ENCODE results near the gene RTL1.

DNA sequence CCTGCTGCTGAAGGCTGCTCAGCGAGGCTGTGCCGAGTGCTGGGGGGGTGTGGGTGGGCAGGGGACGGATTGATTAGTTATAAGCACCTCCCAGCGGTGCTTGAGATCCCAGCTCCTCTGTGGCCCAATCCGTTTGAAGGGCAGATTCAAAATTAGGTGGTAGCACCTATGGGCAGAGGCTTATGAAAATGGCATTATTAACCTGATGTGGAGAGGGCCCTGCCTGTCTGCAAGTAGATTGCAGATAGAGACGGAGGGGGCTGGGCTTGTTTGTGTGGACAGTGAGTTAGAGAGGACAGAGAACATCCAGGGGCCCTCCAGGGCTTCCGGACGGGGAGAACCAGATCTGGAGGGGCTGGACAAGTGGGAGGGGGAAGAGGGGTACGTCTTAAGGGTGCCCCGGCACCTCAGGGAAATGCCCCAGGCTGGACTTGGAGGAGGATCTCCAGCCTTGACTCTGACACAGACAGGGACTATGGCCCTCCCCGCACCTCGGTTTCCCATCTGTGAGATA lies at the start of gene RTL1:
- TF ChIP-seq, protein P1, sequence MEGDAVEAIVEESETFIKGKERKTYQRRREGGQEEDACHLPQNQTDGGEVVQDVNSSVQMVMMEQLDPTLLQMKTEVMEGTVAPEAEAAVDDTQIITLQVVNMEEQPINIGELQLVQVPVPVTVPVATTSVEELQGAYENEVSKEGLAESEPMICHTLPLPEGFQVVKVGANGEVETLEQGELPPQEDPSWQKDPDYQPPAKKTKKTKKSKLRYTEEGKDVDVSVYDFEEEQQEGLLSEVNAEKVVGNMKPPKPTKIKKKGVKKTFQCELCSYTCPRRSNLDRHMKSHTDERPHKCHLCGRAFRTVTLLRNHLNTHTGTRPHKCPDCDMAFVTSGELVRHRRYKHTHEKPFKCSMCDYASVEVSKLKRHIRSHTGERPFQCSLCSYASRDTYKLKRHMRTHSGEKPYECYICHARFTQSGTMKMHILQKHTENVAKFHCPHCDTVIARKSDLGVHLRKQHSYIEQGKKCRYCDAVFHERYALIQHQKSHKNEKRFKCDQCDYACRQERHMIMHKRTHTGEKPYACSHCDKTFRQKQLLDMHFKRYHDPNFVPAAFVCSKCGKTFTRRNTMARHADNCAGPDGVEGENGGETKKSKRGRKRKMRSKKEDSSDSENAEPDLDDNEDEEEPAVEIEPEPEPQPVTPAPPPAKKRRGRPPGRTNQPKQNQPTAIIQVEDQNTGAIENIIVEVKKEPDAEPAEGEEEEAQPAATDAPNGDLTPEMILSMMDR (IDR thresholded peaks at IDR 0.05): no peak
- TF ChIP-seq POLR2A (IDR thresholded peaks at IDR 0.05): no peak

Data from heart left ventricle (tissue), 13 donors.